ENCODE results near the gene PANK3. TPM values are rescaled to one million over a fixed set of nuclear protein-coding genes. Genes with fewer than 3 reads are reported as not detected.
"Not testable (repeated sequence)": the region's sequence is repeated elsewhere in the genome, so short reads cannot be mapped to it uniquely, and the experiment has no call there.

PANK3 gene
- total and polyA plus RNA-seq, 2 experiments from 2014 or later: 14.5 to 57.7 TPM

GRCh38 chr5:168602517-168602916, 23.3 kb upstream of the PANK3 start:
- H3K4me3 ChIP-seq: no peak overlapping the region
- peaks cover 6% of the 10 kb centered on the region for H3K4me1 ChIP-seq (ENCODE audit: low read depth)
- H3K27ac ChIP-seq: no peak overlapping the region
- no peak for DNase-seq (ENCODE audit: low read depth in 1 of 2, low spot score in 1 of 2)
- no peaks in the 10 kb centered on the region for H3K27me3 ChIP-seq
- TF ChIP-seq CTCF (IDR thresholded peaks at IDR 0.05; ENCODE audit: low read depth, low read length): no peak
- H3K36me3 ChIP-seq: no peaks in the 10 kb centered on the region
- no peaks in the 10 kb centered on the region for H3K9me3 ChIP-seq (ENCODE audit: low read depth)

- H3K27ac ChIP-seq: no peak overlapping the region
- H3K27me3 ChIP-seq: no peaks in the 10 kb centered on the region
- peaks cover 6% of the 10 kb centered on the region for H3K4me1 ChIP-seq (ENCODE audit: low read depth)
- no peak for TF ChIP-seq CTCF (IDR thresholded peaks at IDR 0.05; ENCODE audit: low read depth, low read length)
- no peaks in the 10 kb centered on the region for H3K9me3 ChIP-seq (ENCODE audit: low read depth)
- no peaks in the 10 kb centered on the region for H3K36me3 ChIP-seq
- no peak overlapping the region for H3K4me3 ChIP-seq
- DNase-seq (ENCODE audit: low read depth in 1 of 2, low spot score in 1 of 2): no peak
Observed at GRCh38 chr5:168601972-168602371, 22.8 kb upstream of the PANK3 start.

GRCh38 chr5:168600409-168600808, 21.2 kb upstream of the PANK3 start:
- Histone ChIP-seq H3K9me3 (ENCODE audit: low read depth) (no peaks in the 10 kb centered on the region), H3K4me3 (no peak overlapping the region), H3K27me3 (no peaks in the 10 kb centered on the region), H3K36me3 (no peaks in the 10 kb centered on the region), H3K27ac (no peak overlapping the region), H3K4me1 (ENCODE audit: low read depth) (peaks cover 6% of the 10 kb centered on the region)
- peak in 1 of 2 donors; percentile 61 for DNase-seq (ENCODE audit: low read depth in 1 of 2, low spot score in 1 of 2)
- no peak for TF ChIP-seq CTCF (IDR thresholded peaks at IDR 0.05; ENCODE audit: low read depth, low read length)

GRCh38 chr5:168599826-168600225, 20.7 kb upstream of the PANK3 start:
- DNase-seq (ENCODE audit: low read depth in 1 of 2, low spot score in 1 of 2): no peak
- Histone ChIP-seq H3K4me1 (ENCODE audit: low read depth) (peaks cover 6% of the 10 kb centered on the region), H3K9me3 (ENCODE audit: low read depth) (no peaks in the 10 kb centered on the region), H3K4me3 (no peak overlapping the region), H3K27ac (no peak overlapping the region), H3K27me3 (no peaks in the 10 kb centered on the region), H3K36me3 (no peaks in the 10 kb centered on the region)
- no peak for TF ChIP-seq CTCF (IDR thresholded peaks at IDR 0.05; ENCODE audit: low read depth, low read length)

GRCh38 chr5:168598639-168599038, 19.5 kb upstream of the PANK3 start:
- Histone ChIP-seq H3K27ac (no peak overlapping the region), H3K4me3 (no peak overlapping the region), H3K9me3 (ENCODE audit: low read depth) (no peaks in the 10 kb centered on the region), H3K27me3 (no peaks in the 10 kb centered on the region), H3K4me1 (ENCODE audit: low read depth) (peaks cover 6% of the 10 kb centered on the region), H3K36me3 (no peaks in the 10 kb centered on the region)
- DNase-seq (ENCODE audit: low read depth in 1 of 2, low spot score in 1 of 2): no peak
- no peak for TF ChIP-seq CTCF (IDR thresholded peaks at IDR 0.05; ENCODE audit: low read depth, low read length)

GRCh38 chr5:168596927-168597326, 17.8 kb upstream of the PANK3 start:
- Histone ChIP-seq H3K4me1 (ENCODE audit: low read depth) (peaks cover 6% of the 10 kb centered on the region), H3K27ac (no peak overlapping the region), H3K9me3 (ENCODE audit: low read depth) (no peaks in the 10 kb centered on the region), H3K4me3 (no peak overlapping the region), H3K27me3 (no peaks in the 10 kb centered on the region), H3K36me3 (no peaks in the 10 kb centered on the region)
- TF ChIP-seq CTCF (IDR thresholded peaks at IDR 0.05; ENCODE audit: low read depth, low read length): no peak
- no peak for DNase-seq (ENCODE audit: low read depth in 1 of 2, low spot score in 1 of 2)

- not testable (repeated sequence) for H3K36me3 ChIP-seq; H3K27me3 ChIP-seq; H3K27ac ChIP-seq; H3K9me3 ChIP-seq (ENCODE audit: low read depth); H3K4me1 ChIP-seq (ENCODE audit: low read depth); H3K4me3 ChIP-seq; DNase-seq (ENCODE audit: low read depth in 1 of 2, low spot score in 1 of 2)
Observed at GRCh38 chr5:168596122-168596521, 17.0 kb upstream of the PANK3 start.

Measured in cardiac muscle cell (in vitro differentiated cells and primary cell).